KMS-11 (cell line): ENCODE data around the gene SDK1.

Experiments used
- H2AFZ ChIP-seq: fragments of 200-600 bp; sonication (generic); 2 replicates; pipeline ENCODE4 v1.6.1; 2016; ENCODE audit warnings: antibody characterized with exemption, mixed run types, low read depth
- H3K27ac ChIP-seq: fragments of 200-600 bp; sonication (generic); 2 replicates; pipeline ENCODE4 v1.6.1; 2016; ENCODE audit warnings: mild to moderate bottlenecking, mixed run types
- H3K27me3 ChIP-seq: fragments of 200-600 bp; sonication (generic); 2 replicates; pipeline ENCODE4 v1.6.1; 2017; ENCODE audit warnings: mild to moderate bottlenecking, low read depth, mixed run types, moderate library complexity; ENCODE audit not compliant: insufficient read depth
- H3K36me3 ChIP-seq: fragments of 200-600 bp; sonication (generic); 2 replicates; pipeline ENCODE4 v1.6.1; 2017; ENCODE audit warnings: mild to moderate bottlenecking, mixed run types; ENCODE audit not compliant: insufficient read depth
- H3K4me1 ChIP-seq: fragments of 200-600 bp; sonication (generic); 2 replicates; pipeline ENCODE4 v1.6.1; 2016; ENCODE audit warnings: mild to moderate bottlenecking, low read depth, mixed run types; ENCODE audit not compliant: poor library complexity, severe bottlenecking
- H3K4me2 ChIP-seq: fragments of 200-600 bp; sonication (generic); 2 replicates; pipeline ENCODE4 v1.7.0; 2016; ENCODE audit warnings: mild to moderate bottlenecking, mixed run types
- H3K4me3 ChIP-seq: fragments of 200-600 bp; sonication (generic); IDR thresholded peaks from 2 replicates; pipeline ENCODE4 v1.6.1; 2017; ENCODE audit warnings: low read depth, low read length, mixed read lengths; ENCODE audit not compliant: insufficient read depth
- H3K79me2 ChIP-seq: fragments of 200-600 bp; sonication (generic); 2 replicates; pipeline ENCODE4 v1.6.1; 2016; ENCODE audit warnings: low read depth, mixed run types; ENCODE audit not compliant: insufficient read depth
- H3K9ac ChIP-seq: fragments of 200-600 bp; sonication (generic); 2 replicates; pipeline ENCODE4 v1.6.1; 2016; ENCODE audit warnings: mild to moderate bottlenecking, mixed run types
- H4K20me1 ChIP-seq: fragments of 200-600 bp; sonication (generic); 2 replicates; pipeline ENCODE4 v1.6.1; 2016; ENCODE audit warnings: mild to moderate bottlenecking, mixed run types; ENCODE audit not compliant: insufficient read depth
- TF ChIP-seq, protein P1 (sequence below): fragments of 200-600 bp; sonication (generic); conservative IDR thresholded peaks from 2 replicates; pipeline ENCODE4 v1.6.1; 2017; ENCODE audit warnings: low read depth, mild to moderate bottlenecking, antibody characterized with exemption, low read length, moderate library complexity, mixed read lengths

SDK1 gene

DNA sequence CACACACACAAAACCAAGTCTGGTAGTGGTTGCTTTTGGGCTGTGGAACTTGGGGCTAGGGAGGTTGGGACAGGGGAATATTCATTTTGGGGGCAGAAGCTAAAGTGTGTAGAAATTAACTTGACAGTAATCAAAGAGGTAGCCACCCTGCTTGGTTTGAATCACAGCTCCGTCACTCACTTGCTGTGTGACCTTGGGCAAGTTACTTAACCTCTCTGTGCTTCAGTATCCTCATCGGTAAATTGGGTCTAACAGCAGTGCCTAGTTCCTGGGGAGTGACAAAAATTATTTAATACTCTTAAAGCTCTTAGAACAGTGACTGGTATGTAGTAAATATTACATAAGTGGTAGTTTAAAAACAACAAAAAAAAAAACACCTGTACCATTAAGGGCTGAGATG is 489.8 kb downstream of the SDK1 start:
- no peak overlapping the region for H3K4me3 ChIP-seq
- H3K27me3 ChIP-seq = no peaks in the 10 kb centered on the region
- no peaks in the 10 kb centered on the region for H3K4me1 ChIP-seq
- no peak overlapping the region for H3K4me2 ChIP-seq
- H2AFZ ChIP-seq = no peak overlapping the region
- H4K20me1 ChIP-seq = no peaks in the 10 kb centered on the region
- TF ChIP-seq, protein P1, sequence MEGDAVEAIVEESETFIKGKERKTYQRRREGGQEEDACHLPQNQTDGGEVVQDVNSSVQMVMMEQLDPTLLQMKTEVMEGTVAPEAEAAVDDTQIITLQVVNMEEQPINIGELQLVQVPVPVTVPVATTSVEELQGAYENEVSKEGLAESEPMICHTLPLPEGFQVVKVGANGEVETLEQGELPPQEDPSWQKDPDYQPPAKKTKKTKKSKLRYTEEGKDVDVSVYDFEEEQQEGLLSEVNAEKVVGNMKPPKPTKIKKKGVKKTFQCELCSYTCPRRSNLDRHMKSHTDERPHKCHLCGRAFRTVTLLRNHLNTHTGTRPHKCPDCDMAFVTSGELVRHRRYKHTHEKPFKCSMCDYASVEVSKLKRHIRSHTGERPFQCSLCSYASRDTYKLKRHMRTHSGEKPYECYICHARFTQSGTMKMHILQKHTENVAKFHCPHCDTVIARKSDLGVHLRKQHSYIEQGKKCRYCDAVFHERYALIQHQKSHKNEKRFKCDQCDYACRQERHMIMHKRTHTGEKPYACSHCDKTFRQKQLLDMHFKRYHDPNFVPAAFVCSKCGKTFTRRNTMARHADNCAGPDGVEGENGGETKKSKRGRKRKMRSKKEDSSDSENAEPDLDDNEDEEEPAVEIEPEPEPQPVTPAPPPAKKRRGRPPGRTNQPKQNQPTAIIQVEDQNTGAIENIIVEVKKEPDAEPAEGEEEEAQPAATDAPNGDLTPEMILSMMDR = no peak
- no peaks in the 10 kb centered on the region for H3K79me2 ChIP-seq
- no peaks in the 10 kb centered on the region for H3K36me3 ChIP-seq
- H3K27ac ChIP-seq = no peak overlapping the region
- no peak overlapping the region for H3K9ac ChIP-seq

DNA sequence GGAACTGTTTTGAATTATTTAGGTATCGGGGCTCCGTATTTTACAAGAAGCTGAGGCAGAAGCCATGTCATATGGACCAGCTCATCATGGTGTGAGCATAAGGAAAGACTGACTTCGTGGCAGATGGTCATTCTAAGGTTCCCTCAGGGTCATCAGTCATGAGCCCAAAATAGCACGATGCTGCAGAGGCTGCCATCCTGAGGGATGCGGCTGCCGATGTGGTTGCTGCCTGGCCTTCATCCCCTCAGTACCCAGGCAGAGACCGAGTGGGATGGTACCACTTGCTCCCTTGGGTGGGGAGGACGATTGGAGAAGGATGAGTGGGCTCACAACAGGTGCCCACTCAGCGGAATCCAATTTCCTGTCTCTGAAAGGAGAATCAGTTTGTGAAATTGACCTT is 490.3 kb downstream of the SDK1 start:
- no peak overlapping the region for H3K27ac ChIP-seq
- H3K27me3 ChIP-seq = no peaks in the 10 kb centered on the region
- no peak overlapping the region for H3K4me3 ChIP-seq
- no peak overlapping the region for H3K4me2 ChIP-seq
- H3K36me3 ChIP-seq = no peaks in the 10 kb centered on the region
- no peak overlapping the region for H2AFZ ChIP-seq
- H4K20me1 ChIP-seq = no peaks in the 10 kb centered on the region
- TF ChIP-seq, protein P1 = no peak
- no peaks in the 10 kb centered on the region for H3K79me2 ChIP-seq
- no peaks in the 10 kb centered on the region for H3K4me1 ChIP-seq
- no peak overlapping the region for H3K9ac ChIP-seq

DNA sequence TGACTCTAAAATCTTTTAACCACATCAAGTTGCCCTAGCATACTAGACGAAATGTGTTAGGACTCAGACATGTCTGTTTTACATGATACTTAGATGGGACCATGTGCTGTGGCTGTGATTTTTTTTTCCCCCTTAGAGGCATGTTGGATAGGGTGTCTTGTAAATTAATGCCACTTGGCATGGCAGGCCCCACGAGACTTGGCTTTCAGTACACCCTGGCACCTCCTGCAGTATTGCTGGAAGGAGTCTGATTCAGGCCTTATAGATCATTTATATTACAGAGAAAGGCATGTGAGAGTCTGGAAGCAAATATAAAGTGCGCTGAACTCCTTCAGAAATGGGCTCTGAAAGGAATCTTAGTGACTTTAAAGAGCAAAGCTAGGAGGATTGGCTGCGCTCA is 494.1 kb downstream of the SDK1 start:
- no peaks in the 10 kb centered on the region for H3K27me3 ChIP-seq
- H2AFZ ChIP-seq = no peak overlapping the region
- H3K79me2 ChIP-seq = no peaks in the 10 kb centered on the region
- H3K4me1 ChIP-seq = no peaks in the 10 kb centered on the region
- H3K9ac ChIP-seq = no peak overlapping the region
- no peak overlapping the region for H3K27ac ChIP-seq
- no peak overlapping the region for H3K4me2 ChIP-seq
- no peaks in the 10 kb centered on the region for H4K20me1 ChIP-seq
- TF ChIP-seq, protein P1 = no peak
- H3K4me3 ChIP-seq = no peak overlapping the region
- H3K36me3 ChIP-seq = no peaks in the 10 kb centered on the region

DNA sequence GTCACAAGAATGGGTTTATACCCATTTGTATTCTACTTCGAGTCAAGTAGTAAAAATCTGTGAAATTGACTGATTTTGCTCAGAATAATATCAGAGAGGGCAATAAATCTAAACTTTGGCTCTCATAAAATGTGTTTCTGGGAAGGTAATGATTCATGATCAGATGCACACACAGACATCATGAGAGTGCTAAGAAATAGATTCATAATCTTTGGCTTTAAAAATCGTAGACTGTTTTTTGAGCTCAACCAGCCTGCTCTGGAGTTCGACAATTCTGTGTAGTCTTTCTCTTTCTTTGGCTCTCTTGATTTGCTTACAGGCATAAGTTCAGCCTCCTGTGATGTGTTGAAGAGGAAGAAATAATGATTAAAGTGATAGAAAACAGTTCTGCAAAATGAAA is 494.7 kb downstream of the SDK1 start:
- TF ChIP-seq, protein P1 = no peak
- no peaks in the 10 kb centered on the region for H3K36me3 ChIP-seq
- H3K4me3 ChIP-seq = no peak overlapping the region
- H3K27me3 ChIP-seq = no peaks in the 10 kb centered on the region
- H4K20me1 ChIP-seq = no peaks in the 10 kb centered on the region
- no peak overlapping the region for H3K27ac ChIP-seq
- H2AFZ ChIP-seq = no peak overlapping the region
- H3K4me1 ChIP-seq = no peaks in the 10 kb centered on the region
- no peaks in the 10 kb centered on the region for H3K79me2 ChIP-seq
- H3K9ac ChIP-seq = no peak overlapping the region
- no peak overlapping the region for H3K4me2 ChIP-seq

DNA sequence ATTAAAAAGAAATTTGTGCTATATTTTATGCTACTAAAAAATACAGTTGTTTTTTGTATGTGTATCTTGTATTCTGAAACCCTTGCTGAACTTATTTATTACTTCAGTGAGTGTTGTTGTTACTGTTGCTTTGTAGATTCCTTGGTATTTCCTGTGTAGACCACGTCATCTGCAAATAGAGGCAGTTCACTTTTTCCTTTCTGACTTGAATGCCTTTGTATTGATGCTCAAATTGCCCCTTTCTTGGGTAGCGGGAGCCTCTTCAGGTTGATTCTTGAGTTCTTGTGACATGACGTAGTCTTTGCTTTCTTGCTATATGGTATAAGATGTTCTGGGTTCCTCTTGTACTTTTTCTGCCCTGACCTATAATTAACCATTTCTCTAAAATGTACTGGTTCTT is 504.1 kb downstream of the SDK1 start:
- Histone ChIP-seq H3K4me3 (no peak overlapping the region), H2AFZ (no peak overlapping the region), H3K79me2 (no peaks in the 10 kb centered on the region), H3K27ac (no peak overlapping the region), H3K4me2 (no peak overlapping the region), H3K27me3 (no peaks in the 10 kb centered on the region), H3K36me3 (no peaks in the 10 kb centered on the region), H3K4me1 (no peaks in the 10 kb centered on the region), H3K9ac (no peak overlapping the region), H4K20me1 (no peaks in the 10 kb centered on the region)
- TF ChIP-seq, protein P1 = no peak
